K562 (cell line): ENCODE data around the gene TRIP6. TPM values are rescaled to one million over a fixed set of nuclear protein-coding genes. Genes with fewer than 3 reads are reported as not detected.

ENCODE experiments used
- EHMT2 ChIP-seq: fragments of 450-650 bp; IDR thresholded peaks from 2 replicates; pipeline ENCODE4 v1.6.1; 2018; ENCODE audit warnings: antibody characterized with exemption
- ETV1 ChIP-seq: fragments of 450-650 bp; conservative IDR thresholded peaks from 2 replicates; pipeline ENCODE4 v1.6.1; 2016; ENCODE audit warnings: missing genetic modification characterization, control low read depth, low read depth, missing compliant biosample characterization
- FOXK2 ChIP-seq, 2 experiments: fragments of 450-650 bp; IDR thresholded peaks in 1 of 2; conservative IDR thresholded peaks in 1 of 2; 2 replicates each; pipeline ENCODE4 v1.6.1; 2016; ENCODE audit warnings: low read depth in 2 of 2, mild to moderate bottlenecking in 1 of 2
- NONO ChIP-seq, 2 experiments: fragments of 200-400 bp in 1 of 2; fragments of 450-650 bp in 1 of 2; formaldehyde crosslinking in 1 of 2; IDR thresholded peaks; 2 replicates each; pipeline ENCODE4 v1.6.1; 2017; ENCODE audit warnings: low read depth in 2 of 2, mild to moderate bottlenecking in 2 of 2, moderate library complexity in 2 of 2, low read length in 1 of 2
- RBM14 ChIP-seq: fragments of 200-400 bp; formaldehyde crosslinking; IDR thresholded peaks from 2 replicates; pipeline ENCODE4 v1.6.1; 2018; ENCODE audit warnings: low read depth, mild to moderate bottlenecking, low read length, moderate library complexity, borderline replicate concordance; ENCODE audit not compliant: insufficient read depth
- ZBTB17 ChIP-seq: fragments of 450-650 bp; formaldehyde crosslinking; IDR thresholded peaks from 2 replicates; pipeline ENCODE4 v1.4.0; 2020; ENCODE audit warnings: mild to moderate bottlenecking
- ZNF3 ChIP-seq: fragments of 250-450 bp; sonication (Bioruptor Pico); IDR thresholded peaks from 2 replicates; pipeline ENCODE4 v1.5.0; 2021; ENCODE audit warnings: mild to moderate bottlenecking, moderate library complexity
- ZNF584 ChIP-seq: fragments of 200-800 bp; sonication (Bioruptor generic); IDR thresholded peaks from 2 replicates; pipeline ENCODE4 v1.6.1; 2016; ENCODE audit warnings: low read depth, mild to moderate bottlenecking, missing genetic modification characterization, missing compliant biosample characterization
- ZZZ3 ChIP-seq: fragments of 450-650 bp; IDR thresholded peaks from 2 replicates; pipeline ENCODE4 v1.6.1; 2016; ENCODE audit warnings: antibody characterized with exemption, mild to moderate bottlenecking, moderate library complexity
- polyA plus RNA-seq, 8 experiments: library from polyadenylated mRNA; depleted of rRNA in 4 of 8; stranded (reverse) in 5 of 8; unstranded in 3 of 8; fragments of >200 nt; fragmentation: Nextera tagmentation in 2 of 8; fragmentation: Illumina TruSeq in 1 of 8; extraction: Ambion mirVana in 2 of 8; extraction: Trizol in 1 of 8; gene quantifications; 2 replicates each; pipeline versions ENCODE4 v1.2.1 to v1.2.3, GENCODE V29; 2011 to 2014; ENCODE audit warnings: inconsistent platforms in 1 of 8, missing spikeins in 1 of 8
- total RNA-seq, 7 experiments: library from RNA; depleted of rRNA in 6 of 7; stranded (reverse); fragments of >200 nt in 6 of 7; fragmentation: Illumina TruSeq in 2 of 7; extraction: Trizol in 2 of 7; gene quantifications; 2 replicates each; pipeline versions ENCODE4 v1.2.1 to v1.2.3, GENCODE V29; 2011 to 2021; ENCODE audit warnings: low replicate concordance in 1 of 7
- TF ChIP-seq, protein P1 (sequence below): fragments of 450-650 bp; IDR thresholded peaks from 2 replicates; pipeline ENCODE4 v1.6.1; 2016; ENCODE audit warnings: mild to moderate bottlenecking
- TF ChIP-seq, protein P2 (sequence below): sonication (generic); formaldehyde crosslinking; IDR thresholded peaks from 2 replicates; pipeline ENCODE4 v1.8.1; 2023; ENCODE audit warnings: mild to moderate bottlenecking, missing genetic modification reagents
- TF ChIP-seq, protein P3 (sequence below): sonication (generic); formaldehyde crosslinking; IDR thresholded peaks from 2 replicates; pipeline ENCODE4 v1.8.1; 2023; ENCODE audit warnings: missing genetic modification reagents, mild to moderate bottlenecking, borderline replicate concordance
- TF ChIP-seq, protein P4 (sequence below): fragments of 450-650 bp; formaldehyde crosslinking; IDR thresholded peaks from 2 replicates; pipeline ENCODE4 v1.4.0; 2020; ENCODE audit warnings: mild to moderate bottlenecking, moderate library complexity

The TRIP6 gene
- total and polyA plus RNA-seq, 9 of the 15 experiments (the other 6 are each of a cell fraction or from before 2014, with no cell fraction given) = 5.9 to 141 (median 54.0) TPM

DNA sequence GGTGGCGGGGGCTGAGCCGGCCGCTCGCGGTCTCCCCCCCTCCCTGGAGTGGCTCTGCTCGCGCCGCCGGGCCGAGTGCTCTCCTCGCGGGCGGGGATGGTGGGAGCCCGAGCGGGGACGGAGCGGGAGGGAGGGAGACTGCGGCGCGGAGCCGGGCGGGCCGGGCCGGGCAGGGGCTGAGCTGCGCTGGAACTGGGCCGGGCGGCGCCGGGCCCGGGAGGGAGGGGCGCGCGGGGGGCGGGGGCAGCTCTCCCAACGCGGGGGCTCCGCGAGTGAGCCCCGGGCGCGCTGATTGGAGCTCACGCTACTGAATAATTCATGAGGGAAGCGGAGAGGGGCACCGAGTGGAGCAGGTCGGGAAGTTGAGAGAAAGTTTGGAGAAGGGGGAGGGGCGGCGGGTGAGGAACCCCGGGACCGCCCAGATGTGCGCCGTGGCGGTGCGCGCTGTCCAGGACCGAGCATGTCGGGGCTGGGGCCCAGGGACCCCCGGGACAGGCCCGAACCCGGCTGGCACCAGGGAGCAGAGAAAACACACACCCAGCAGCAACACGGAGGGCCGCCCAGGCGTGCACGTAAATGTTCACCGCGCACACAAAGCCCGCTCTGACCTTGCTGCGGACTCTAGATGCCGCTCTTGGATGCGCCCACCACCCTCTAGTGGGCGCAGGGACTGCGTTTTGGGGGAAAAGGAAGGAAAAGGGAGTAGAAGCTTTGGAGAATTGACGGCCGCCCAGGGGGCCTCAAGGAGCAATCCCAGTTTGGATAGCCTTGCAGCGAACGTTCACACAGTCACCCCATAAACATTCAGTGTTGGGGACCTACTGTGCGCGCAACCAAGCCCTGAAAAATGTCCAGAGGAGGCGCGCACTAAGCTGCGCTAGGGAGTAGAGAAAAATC is 39.6 kb upstream of the TRIP6 start, which contains the start of gene EPHB4 (continued):
- TF ChIP-seq, protein P1, sequence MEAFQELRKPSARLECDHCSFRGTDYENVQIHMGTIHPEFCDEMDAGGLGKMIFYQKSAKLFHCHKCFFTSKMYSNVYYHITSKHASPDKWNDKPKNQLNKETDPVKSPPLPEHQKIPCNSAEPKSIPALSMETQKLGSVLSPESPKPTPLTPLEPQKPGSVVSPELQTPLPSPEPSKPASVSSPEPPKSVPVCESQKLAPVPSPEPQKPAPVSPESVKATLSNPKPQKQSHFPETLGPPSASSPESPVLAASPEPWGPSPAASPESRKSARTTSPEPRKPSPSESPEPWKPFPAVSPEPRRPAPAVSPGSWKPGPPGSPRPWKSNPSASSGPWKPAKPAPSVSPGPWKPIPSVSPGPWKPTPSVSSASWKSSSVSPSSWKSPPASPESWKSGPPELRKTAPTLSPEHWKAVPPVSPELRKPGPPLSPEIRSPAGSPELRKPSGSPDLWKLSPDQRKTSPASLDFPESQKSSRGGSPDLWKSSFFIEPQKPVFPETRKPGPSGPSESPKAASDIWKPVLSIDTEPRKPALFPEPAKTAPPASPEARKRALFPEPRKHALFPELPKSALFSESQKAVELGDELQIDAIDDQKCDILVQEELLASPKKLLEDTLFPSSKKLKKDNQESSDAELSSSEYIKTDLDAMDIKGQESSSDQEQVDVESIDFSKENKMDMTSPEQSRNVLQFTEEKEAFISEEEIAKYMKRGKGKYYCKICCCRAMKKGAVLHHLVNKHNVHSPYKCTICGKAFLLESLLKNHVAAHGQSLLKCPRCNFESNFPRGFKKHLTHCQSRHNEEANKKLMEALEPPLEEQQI = no peak
- TF ChIP-seq ETV1 (tag) = no peak
- no peak for TF ChIP-seq RBM14
- TF ChIP-seq ZNF3 (CRISPR knock-in tag) = no peak
- TF ChIP-seq, protein P2, sequence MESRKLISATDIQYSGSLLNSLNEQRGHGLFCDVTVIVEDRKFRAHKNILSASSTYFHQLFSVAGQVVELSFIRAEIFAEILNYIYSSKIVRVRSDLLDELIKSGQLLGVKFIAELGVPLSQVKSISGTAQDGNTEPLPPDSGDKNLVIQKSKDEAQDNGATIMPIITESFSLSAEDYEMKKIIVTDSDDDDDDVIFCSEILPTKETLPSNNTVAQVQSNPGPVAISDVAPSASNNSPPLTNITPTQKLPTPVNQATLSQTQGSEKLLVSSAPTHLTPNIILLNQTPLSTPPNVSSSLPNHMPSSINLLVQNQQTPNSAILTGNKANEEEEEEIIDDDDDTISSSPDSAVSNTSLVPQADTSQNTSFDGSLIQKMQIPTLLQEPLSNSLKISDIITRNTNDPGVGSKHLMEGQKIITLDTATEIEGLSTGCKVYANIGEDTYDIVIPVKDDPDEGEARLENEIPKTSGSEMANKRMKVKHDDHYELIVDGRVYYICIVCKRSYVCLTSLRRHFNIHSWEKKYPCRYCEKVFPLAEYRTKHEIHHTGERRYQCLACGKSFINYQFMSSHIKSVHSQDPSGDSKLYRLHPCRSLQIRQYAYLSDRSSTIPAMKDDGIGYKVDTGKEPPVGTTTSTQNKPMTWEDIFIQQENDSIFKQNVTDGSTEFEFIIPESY = 0 out of 2 replicates have a peak, but pooled peaks have one; percentile 40
- no peak for TF ChIP-seq ZNF584 (CRISPR knock-in tag)
- TF ChIP-seq NONO (IDR thresholded peaks at IDR 0.05; ENCODE audit: low read depth in 2 of 2, low read length in 1 of 2) = no peak
- TF ChIP-seq FOXK2 (conservative IDR thresholded peaks at IDR 0.05 in 1 of 2, IDR thresholded peaks at IDR 0.05 in 1 of 2; ENCODE audit: low read depth in 2 of 2) = peak; percentile 65 to 66; a peak in 2 of 4 replicates
- TF ChIP-seq ZBTB17 (CRISPR knock-in tag) = no peak
- no peak for TF ChIP-seq EHMT2
- TF ChIP-seq, protein P3, sequence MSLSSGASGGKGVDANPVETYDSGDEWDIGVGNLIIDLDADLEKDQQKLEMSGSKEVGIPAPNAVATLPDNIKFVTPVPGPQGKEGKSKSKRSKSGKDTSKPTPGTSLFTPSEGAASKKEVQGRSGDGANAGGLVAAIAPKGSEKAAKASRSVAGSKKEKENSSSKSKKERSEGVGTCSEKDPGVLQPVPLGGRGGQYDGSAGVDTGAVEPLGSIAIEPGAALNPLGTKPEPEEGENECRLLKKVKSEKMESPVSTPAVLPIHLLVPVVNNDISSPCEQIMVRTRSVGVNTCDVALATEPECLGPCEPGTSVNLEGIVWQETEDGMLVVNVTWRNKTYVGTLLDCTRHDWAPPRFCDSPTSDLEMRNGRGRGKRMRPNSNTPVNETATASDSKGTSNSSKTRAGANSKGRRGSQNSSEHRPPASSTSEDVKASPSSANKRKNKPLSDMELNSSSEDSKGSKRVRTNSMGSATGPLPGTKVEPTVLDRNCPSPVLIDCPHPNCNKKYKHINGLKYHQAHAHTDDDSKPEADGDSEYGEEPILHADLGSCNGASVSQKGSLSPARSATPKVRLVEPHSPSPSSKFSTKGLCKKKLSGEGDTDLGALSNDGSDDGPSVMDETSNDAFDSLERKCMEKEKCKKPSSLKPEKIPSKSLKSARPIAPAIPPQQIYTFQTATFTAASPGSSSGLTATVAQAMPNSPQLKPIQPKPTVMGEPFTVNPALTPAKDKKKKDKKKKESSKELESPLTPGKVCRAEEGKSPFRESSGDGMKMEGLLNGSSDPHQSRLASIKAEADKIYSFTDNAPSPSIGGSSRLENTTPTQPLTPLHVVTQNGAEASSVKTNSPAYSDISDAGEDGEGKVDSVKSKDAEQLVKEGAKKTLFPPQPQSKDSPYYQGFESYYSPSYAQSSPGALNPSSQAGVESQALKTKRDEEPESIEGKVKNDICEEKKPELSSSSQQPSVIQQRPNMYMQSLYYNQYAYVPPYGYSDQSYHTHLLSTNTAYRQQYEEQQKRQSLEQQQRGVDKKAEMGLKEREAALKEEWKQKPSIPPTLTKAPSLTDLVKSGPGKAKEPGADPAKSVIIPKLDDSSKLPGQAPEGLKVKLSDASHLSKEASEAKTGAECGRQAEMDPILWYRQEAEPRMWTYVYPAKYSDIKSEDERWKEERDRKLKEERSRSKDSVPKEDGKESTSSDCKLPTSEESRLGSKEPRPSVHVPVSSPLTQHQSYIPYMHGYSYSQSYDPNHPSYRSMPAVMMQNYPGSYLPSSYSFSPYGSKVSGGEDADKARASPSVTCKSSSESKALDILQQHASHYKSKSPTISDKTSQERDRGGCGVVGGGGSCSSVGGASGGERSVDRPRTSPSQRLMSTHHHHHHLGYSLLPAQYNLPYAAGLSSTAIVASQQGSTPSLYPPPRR (CRISPR knock-in tag) = no peak
- TF ChIP-seq ZZZ3 = no peak
- TF ChIP-seq, protein P4, sequence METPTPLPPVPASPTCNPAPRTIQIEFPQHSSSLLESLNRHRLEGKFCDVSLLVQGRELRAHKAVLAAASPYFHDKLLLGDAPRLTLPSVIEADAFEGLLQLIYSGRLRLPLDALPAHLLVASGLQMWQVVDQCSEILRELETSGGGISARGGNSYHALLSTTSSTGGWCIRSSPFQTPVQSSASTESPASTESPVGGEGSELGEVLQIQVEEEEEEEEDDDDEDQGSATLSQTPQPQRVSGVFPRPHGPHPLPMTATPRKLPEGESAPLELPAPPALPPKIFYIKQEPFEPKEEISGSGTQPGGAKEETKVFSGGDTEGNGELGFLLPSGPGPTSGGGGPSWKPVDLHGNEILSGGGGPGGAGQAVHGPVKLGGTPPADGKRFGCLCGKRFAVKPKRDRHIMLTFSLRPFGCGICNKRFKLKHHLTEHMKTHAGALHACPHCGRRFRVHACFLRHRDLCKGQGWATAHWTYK (CRISPR knock-in tag) = no peak
